Measurements from ENCODE around the gene DROSHA.

The DROSHA gene

DNA sequence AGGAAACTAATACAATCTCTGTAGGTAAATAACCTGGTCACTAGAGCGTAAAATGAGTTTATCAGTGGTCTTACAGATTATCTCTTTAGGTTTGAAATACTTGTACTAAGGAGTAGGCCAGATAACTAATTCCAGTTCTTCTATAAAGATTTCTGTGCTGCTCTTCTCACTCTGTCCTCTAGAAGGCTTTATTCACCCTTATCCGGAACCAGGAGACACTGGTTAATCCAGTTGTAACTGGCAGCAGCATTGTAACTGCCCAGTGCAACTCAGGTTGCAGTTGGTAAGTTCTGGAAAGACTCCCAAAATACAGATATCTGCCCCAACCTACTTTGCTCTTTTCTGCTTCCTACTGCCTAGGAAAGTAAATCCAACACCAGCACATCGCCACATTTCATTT, 20.0 kb upstream of the DROSHA start:
- TF ChIP-seq GATA2 (IDR thresholded peaks at IDR 0.05; ENCODE audit: low read depth, low read length), result no peak
- TF ChIP-seq GATA3 (IDR thresholded peaks at IDR 0.05; ENCODE audit: low read depth, low read length), result no peak

- TF ChIP-seq GATA2 (IDR thresholded peaks at IDR 0.05; ENCODE audit: low read depth, low read length) (no peak), GATA3 (IDR thresholded peaks at IDR 0.05; ENCODE audit: low read depth, low read length) (no peak)
These were observed 6.0 kb upstream of the DROSHA start for GRCh38 chr5:31537851-31538250.

- no peak for TF ChIP-seq GATA2 (IDR thresholded peaks at IDR 0.05; ENCODE audit: low read depth, low read length)
- TF ChIP-seq GATA3 (IDR thresholded peaks at IDR 0.05; ENCODE audit: low read depth, low read length), result no peak
These were observed 5.5 kb upstream of the DROSHA start for GRCh38 chr5:31537349-31537748.

DNA sequence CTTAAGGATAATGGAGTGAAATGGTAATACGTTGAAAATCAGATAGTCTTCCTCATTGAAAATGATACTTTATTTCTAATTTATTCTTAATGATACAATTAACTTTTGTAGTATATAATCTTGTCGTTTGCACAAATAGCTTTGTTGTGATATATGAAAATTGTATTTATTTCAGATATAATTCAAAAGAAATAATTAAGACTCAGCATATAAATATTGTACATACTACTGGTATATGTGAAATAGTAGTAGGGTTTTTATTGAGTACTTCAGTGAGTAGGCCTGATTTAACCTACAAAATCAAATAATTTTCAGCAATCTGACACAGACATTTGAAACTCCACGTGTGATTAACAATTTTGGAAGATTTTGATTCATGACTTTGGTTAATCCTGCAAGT, 5.0 kb upstream of the DROSHA start:
- no peak for TF ChIP-seq GATA3 (IDR thresholded peaks at IDR 0.05; ENCODE audit: low read depth, low read length)
- TF ChIP-seq GATA2 (IDR thresholded peaks at IDR 0.05; ENCODE audit: low read depth, low read length), result no peak

GRCh38 chr5:31534527-31535046, 2.7 kb upstream of the DROSHA start:
- no peak for TF ChIP-seq GATA2 (IDR thresholded peaks at IDR 0.05; ENCODE audit: low read depth, low read length)
- no peak for TF ChIP-seq GATA3 (IDR thresholded peaks at IDR 0.05; ENCODE audit: low read depth, low read length)

DNA sequence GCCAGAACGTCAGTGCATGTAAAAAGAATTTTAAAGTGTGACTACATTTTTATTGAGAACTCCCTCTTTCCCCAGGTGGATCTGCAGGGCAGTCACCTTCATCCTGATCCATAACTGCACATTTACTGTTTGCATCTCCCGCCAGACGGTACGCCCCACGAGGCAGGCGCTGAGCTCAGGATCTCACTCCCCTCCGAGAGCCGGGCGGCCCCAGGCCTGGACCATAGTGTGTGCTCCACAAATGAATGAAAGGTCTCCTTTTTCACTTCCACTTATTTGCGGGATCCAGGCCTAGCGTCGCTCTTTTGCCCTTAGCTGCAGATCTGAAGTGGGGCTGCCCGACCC, 378 bp downstream of the DROSHA start:
- no peak for TF ChIP-seq GATA3 (IDR thresholded peaks at IDR 0.05; ENCODE audit: low read depth, low read length)
- TF ChIP-seq GATA2 (IDR thresholded peaks at IDR 0.05; ENCODE audit: low read depth, low read length), result no peak

GRCh38 chr5:31530541-31531265, 1.2 kb downstream of the DROSHA start:
- TF ChIP-seq GATA2 (IDR thresholded peaks at IDR 0.05; ENCODE audit: low read depth, low read length), result no peak
- no peak for TF ChIP-seq GATA3 (IDR thresholded peaks at IDR 0.05; ENCODE audit: low read depth, low read length)

GRCh38 chr5:31523041-31523440, 8.9 kb downstream of the DROSHA start:
- TF ChIP-seq GATA2 (IDR thresholded peaks at IDR 0.05; ENCODE audit: low read depth, low read length), result no peak
- no peak for TF ChIP-seq GATA3 (IDR thresholded peaks at IDR 0.05; ENCODE audit: low read depth, low read length)

GRCh38 chr5:31516802-31517201, 15.1 kb downstream of the DROSHA start:
- no peak for TF ChIP-seq GATA3 (IDR thresholded peaks at IDR 0.05; ENCODE audit: low read depth, low read length)
- no peak for TF ChIP-seq GATA2 (IDR thresholded peaks at IDR 0.05; ENCODE audit: low read depth, low read length)

DNA sequence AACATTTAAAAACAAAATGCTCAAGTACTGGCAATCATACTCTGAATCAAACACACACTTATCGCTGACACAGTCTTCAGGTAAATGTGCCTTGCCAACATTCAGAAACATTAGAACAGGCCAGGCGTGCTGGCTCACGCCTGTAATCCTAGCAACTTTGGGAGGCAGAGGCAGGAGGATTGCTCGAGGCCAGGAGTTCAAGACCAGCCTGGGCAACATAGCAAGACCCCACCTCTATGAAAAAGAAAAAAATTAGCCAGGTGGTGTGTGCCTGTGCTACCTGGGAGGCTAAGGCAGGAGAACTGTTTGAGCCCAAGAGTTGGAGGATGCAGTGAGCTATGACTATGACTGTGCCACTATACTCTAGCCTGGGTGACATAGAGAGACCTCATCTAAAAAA, 20.6 kb downstream of the DROSHA start:
- TF ChIP-seq GATA3 (IDR thresholded peaks at IDR 0.05; ENCODE audit: low read depth, low read length) (no peak), GATA2 (IDR thresholded peaks at IDR 0.05; ENCODE audit: low read depth, low read length) (no peak)

GRCh38 chr5:31504529-31504928, 27.4 kb downstream of the DROSHA start:
- TF ChIP-seq GATA3 (IDR thresholded peaks at IDR 0.05; ENCODE audit: low read depth, low read length), result no peak
- no peak for TF ChIP-seq GATA2 (IDR thresholded peaks at IDR 0.05; ENCODE audit: low read depth, low read length)

DNA sequence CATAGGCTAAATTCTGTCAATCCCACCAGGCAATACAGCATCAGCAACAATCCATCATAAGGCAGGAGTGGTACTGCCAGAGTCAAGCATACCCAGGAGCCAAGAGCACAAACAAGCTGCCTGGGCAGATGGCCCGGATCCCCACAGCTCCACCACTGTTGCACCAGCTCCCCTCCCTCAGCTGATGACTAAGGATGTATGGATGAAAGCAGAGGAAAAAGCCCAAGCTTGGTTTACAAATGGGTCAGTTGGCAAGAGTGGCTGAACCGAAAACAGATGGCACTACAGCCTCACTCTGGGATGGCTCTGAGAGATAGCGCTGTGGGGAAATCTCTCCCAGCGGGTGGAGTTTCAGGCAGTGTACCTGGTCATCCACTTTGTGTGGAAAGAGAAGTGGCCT, 29.4 kb downstream of the DROSHA start:
- no peak for TF ChIP-seq GATA3 (IDR thresholded peaks at IDR 0.05; ENCODE audit: low read depth, low read length)
- no peak for TF ChIP-seq GATA2 (IDR thresholded peaks at IDR 0.05; ENCODE audit: low read depth, low read length)

DNA sequence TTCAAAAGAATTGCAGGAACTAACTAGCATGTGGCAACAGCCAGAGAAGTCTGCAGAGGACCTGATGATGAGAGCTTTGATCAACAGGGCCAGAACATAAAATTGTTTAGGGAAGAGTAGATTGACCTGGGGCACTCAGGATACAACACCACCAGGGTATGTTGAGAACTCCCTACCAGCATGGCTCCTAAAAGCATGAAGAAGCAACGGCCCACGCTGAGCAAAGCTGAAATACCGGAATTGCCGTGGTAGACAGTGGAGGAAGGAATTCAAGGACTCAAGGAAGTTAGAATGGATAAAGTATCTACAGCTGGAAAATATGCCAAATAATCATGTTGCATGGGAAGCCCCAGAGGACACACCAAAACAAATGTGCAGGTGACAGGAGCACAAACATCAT, 31.6 kb downstream of the DROSHA start:
- no peak for TF ChIP-seq GATA3 (IDR thresholded peaks at IDR 0.05; ENCODE audit: low read depth, low read length)
- TF ChIP-seq GATA2 (IDR thresholded peaks at IDR 0.05; ENCODE audit: low read depth, low read length), result no peak

DNA sequence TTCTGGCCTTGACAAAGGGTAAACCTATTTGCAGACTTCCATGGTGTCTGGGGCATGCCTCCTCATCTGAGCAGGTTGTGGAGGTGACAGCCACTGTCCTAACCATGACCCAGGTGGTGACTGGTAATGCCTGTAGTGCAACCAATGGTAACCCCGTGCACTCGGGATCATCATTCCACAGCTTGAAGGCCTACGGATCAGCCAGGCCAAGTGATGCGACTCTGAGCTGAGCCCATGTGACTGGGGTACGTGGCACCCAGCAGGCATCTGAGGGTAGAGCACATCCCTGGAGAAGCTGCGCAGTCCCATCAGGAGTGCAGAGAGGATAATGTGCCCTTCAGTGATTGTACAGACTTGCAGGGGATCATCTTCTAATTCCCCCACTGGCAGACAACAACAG, 35.0 kb downstream of the DROSHA start:
- TF ChIP-seq GATA3 (IDR thresholded peaks at IDR 0.05; ENCODE audit: low read depth, low read length) (no peak), GATA2 (IDR thresholded peaks at IDR 0.05; ENCODE audit: low read depth, low read length) (no peak)

GRCh38 chr5:31496301-31496700, 35.6 kb downstream of the DROSHA start:
- TF ChIP-seq GATA2 (IDR thresholded peaks at IDR 0.05; ENCODE audit: low read depth, low read length) (no peak), GATA3 (IDR thresholded peaks at IDR 0.05; ENCODE audit: low read depth, low read length) (no peak)

GRCh38 chr5:31495336-31495735, 36.6 kb downstream of the DROSHA start:
- TF ChIP-seq GATA2 (IDR thresholded peaks at IDR 0.05; ENCODE audit: low read depth, low read length), result no peak
- no peak for TF ChIP-seq GATA3 (IDR thresholded peaks at IDR 0.05; ENCODE audit: low read depth, low read length)
